HCT116 (cell line): Measurements from ENCODE around the gene TLE4. TPM values are rescaled to one million over a fixed set of nuclear protein-coding genes. Genes with fewer than 3 reads are reported as not detected.

ENCODE experiments used
- ATAC-seq: fragments of 200-7000 bp; cut with Tn5 transposase; 2 replicates; pipeline ENCODE4 v1.9.1; 2020; ENCODE audit warnings: mild to moderate bottlenecking, moderate library complexity
- BruUV-seq: library from RNA; stranded (reverse); fragments of 400-500 nt; replicated peaks from 2 replicates; lab custom pipeline; 2021; lab: Mats Ljungman, UMichigan
- CTCF ChIA-PET: fragments of 300-600 bp; sonication (Branson Sonifier 250); formaldehyde crosslinking; loops from one replicate; lab custom pipeline; 2021; ENCODE audit warnings: antibody characterized with exemption; lab: Charles Lee
- POLR2A ChIA-PET: fragments of 300-600, 350-600 bp; sonication (Branson Sonifier 250); formaldehyde crosslinking; loops from one replicate; lab custom pipeline; 2021; ENCODE audit warnings: antibody characterized with exemption; lab: Charles Lee
- RAD21 ChIA-PET, 2 experiments: fragments of 300-600 bp; sonication (Branson Sonifier 250); formaldehyde crosslinking; loops; one replicate each; lab custom pipeline; 2023; ENCODE audit warnings: low total read pairs in 2 of 2; ENCODE audit not compliant: uncharacterized antibody in 2 of 2, unreplicated experiment in 2 of 2, low non-redundant PET in 1 of 2; lab: Charles Lee
- DNase-seq: peaks from one replicate; pipeline ENCODE4 v3.0.0-alpha.2; 2010; ENCODE audit warnings: low read depth, low spot score
- H2AFZ ChIP-seq: fragments of 200-600 bp; shearing (Covaris generic), sonication (generic); 2 replicates; pipeline ENCODE4 v1.6.1; 2017; ENCODE audit warnings: low read depth, mixed run types, mixed read lengths, antibody characterized with exemption, low read length; ENCODE audit not compliant: poor library complexity, severe bottlenecking
- H3K27ac ChIP-seq: 2 replicates; pipeline ENCODE4 v1.5.1; 2012; ENCODE audit warnings: low read depth, low read length
- H3K27me3 ChIP-seq: fragments of 200-600 bp; sonication (generic); 2 replicates; pipeline ENCODE4 v1.6.1; 2016; ENCODE audit warnings: mixed run types, low read length, mixed read lengths; ENCODE audit not compliant: insufficient read depth
- H3K36me3 ChIP-seq, 2 experiments: fragments of 200-500 bp in 1 of 2; fragments of 200-600 bp in 1 of 2; sonication (Bioruptor generic) in 1 of 2; sonication (generic) in 1 of 2; 2 replicates each; pipeline versions ENCODE4 v1.5.1 to v1.6.1; 2014 to 2016; ENCODE audit warnings: low read length in 2 of 2, inconsistent platforms in 1 of 2, mixed read lengths in 1 of 2, mixed run types in 1 of 2; ENCODE audit not compliant: insufficient read depth in 2 of 2, control insufficient read depth in 1 of 2
- H3K4me1 ChIP-seq, 2 experiments: fragments of 200-600 bp in 1 of 2; sonication (generic) in 1 of 2; 2 replicates each; pipeline versions ENCODE4 v1.5.1 to v1.6.1; 2012 to 2017; ENCODE audit warnings: low read length in 2 of 2, inconsistent platforms in 1 of 2, mild to moderate bottlenecking in 1 of 2, mixed read lengths in 1 of 2, mixed run types in 1 of 2, moderate library complexity in 1 of 2; ENCODE audit not compliant: insufficient read depth in 2 of 2, control insufficient read depth in 1 of 2
- H3K4me2 ChIP-seq: fragments of 200-600 bp; sonication (generic); 2 replicates; pipeline ENCODE4 v1.6.1; 2017; ENCODE audit warnings: mixed run types, low read length, mixed read lengths
- H3K4me3 ChIP-seq, 2 experiments: fragments of 200-600 bp in 1 of 2; sonication (generic) in 1 of 2; replicated peaks in 1 of 2; 2 replicates each; pipeline ENCODE4 v1.5.1; 2011 to 2016; ENCODE audit warnings: low read length in 2 of 2, control low read depth in 1 of 2, low read depth in 1 of 2, mild to moderate bottlenecking in 1 of 2, mixed read lengths in 1 of 2, mixed run types in 1 of 2
- H3K79me2 ChIP-seq: fragments of 200-600 bp; sonication (generic); 2 replicates; pipeline ENCODE4 v1.6.1; 2017; ENCODE audit warnings: mild to moderate bottlenecking, mixed run types, low read length, moderate library complexity, mixed read lengths; ENCODE audit not compliant: insufficient read depth
- H3K9ac ChIP-seq: fragments of 200-600 bp; sonication (generic); 2 replicates; pipeline ENCODE4 v1.6.1; 2016; ENCODE audit warnings: low read length, mixed read lengths
- H3K9me2 ChIP-seq: fragments of 200-600 bp; sonication (generic), shearing (Covaris generic); 2 replicates; pipeline ENCODE4 v1.6.1; 2017; ENCODE audit warnings: mixed run types, mild to moderate bottlenecking, moderate library complexity; ENCODE audit not compliant: insufficient read depth
- H3K9me3 ChIP-seq, 2 experiments: fragments of 200-500 bp in 1 of 2; fragments of 200-600 bp in 1 of 2; sonication (Bioruptor generic) in 1 of 2; sonication (generic) in 1 of 2; 2 replicates each; pipeline ENCODE4 v1.6.1; 2014 to 2017; ENCODE audit warnings: low read length in 2 of 2, mixed read lengths in 2 of 2, inconsistent platforms in 1 of 2, low read depth in 1 of 2, mild to moderate bottlenecking in 1 of 2, mixed run types in 1 of 2, moderate library complexity in 1 of 2; ENCODE audit not compliant: control insufficient read depth in 1 of 2, insufficient read depth in 1 of 2
- H4K20me1 ChIP-seq: fragments of 200-600 bp; sonication (generic), shearing (Covaris generic); 2 replicates; pipeline ENCODE4 v1.6.1; 2017; ENCODE audit warnings: mixed run types, mild to moderate bottlenecking, moderate library complexity; ENCODE audit not compliant: insufficient read depth
- CEBPB ChIP-seq: IDR thresholded peaks from 2 replicates; pipeline ENCODE4 v1.6.1; 2012; ENCODE audit warnings: low read depth
- CTCF ChIP-seq, 3 experiments: fragments of 200-600 bp in 1 of 3; sonication (generic) in 1 of 3; IDR thresholded peaks in 2 of 3; conservative IDR thresholded peaks in 1 of 3; 2 replicates each; pipeline ENCODE4 v1.5.1; 2012 to 2017; ENCODE audit warnings: low read depth in 2 of 3, low read length in 2 of 3, antibody characterized with exemption in 1 of 3, borderline replicate concordance in 1 of 3, control low read depth in 1 of 3, mild to moderate bottlenecking in 1 of 3, mixed read lengths in 1 of 3, mixed run types in 1 of 3, moderate library complexity in 1 of 3; ENCODE audit not compliant: insufficient read depth in 1 of 3
- EGR1 ChIP-seq: IDR thresholded peaks from 2 replicates; pipeline ENCODE4 v1.6.1; 2012; ENCODE audit warnings: low read depth
- ELF1 ChIP-seq: IDR thresholded peaks from 2 replicates; pipeline ENCODE4 v1.6.1; 2012; ENCODE audit warnings: low read depth, borderline replicate concordance
- EZH2 ChIP-seq: fragments of 200-600 bp; sonication (generic); IDR thresholded peaks from 2 replicates; pipeline ENCODE4 v1.6.1; 2017; ENCODE audit warnings: antibody characterized with exemption, mixed run types
- EZH2phosphoT487 ChIP-seq: fragments of 200-600 bp; IDR thresholded peaks from 2 replicates; pipeline ENCODE4 v1.6.1; 2018; ENCODE audit warnings: antibody characterized with exemption, borderline replicate concordance
- POLR2AphosphoS5 ChIP-seq: IDR thresholded peaks from 2 replicates; pipeline ENCODE4 v1.6.1; 2011; ENCODE audit warnings: mild to moderate bottlenecking, low read depth, low read length, moderate library complexity
- RAD21 ChIP-seq: IDR thresholded peaks from 2 replicates; pipeline ENCODE4 v1.6.1; 2012; ENCODE audit warnings: low read depth, mild to moderate bottlenecking
- SRF ChIP-seq: IDR thresholded peaks from 2 replicates; pipeline ENCODE4 v1.6.1; 2012; ENCODE audit warnings: low read depth
- YY1 ChIP-seq: IDR thresholded peaks from 2 replicates; pipeline ENCODE4 v1.6.1; 2011; ENCODE audit warnings: low read length, low read depth, moderate library complexity, mild to moderate bottlenecking; ENCODE audit not compliant: insufficient replicate concordance; ENCODE audit errors: extremely low read depth
- ZBTB33 ChIP-seq: IDR thresholded peaks from 2 replicates; pipeline ENCODE4 v1.6.1; 2011; ENCODE audit warnings: mild to moderate bottlenecking, low read length, moderate library complexity; ENCODE audit not compliant: insufficient replicate concordance; ENCODE audit errors: extremely low read depth
- ZFX ChIP-seq: fragments of 450-650 bp; IDR thresholded peaks from 2 replicates; pipeline ENCODE4 v1.6.1; 2017
- ZNF274 ChIP-seq: fragments of 200-500 bp; sonication (Bioruptor generic); IDR thresholded peaks from 2 replicates; pipeline ENCODE4 v1.6.1; 2014; ENCODE audit warnings: mild to moderate bottlenecking, low read depth, low read length, inconsistent platforms
- intact Hi-C: fragments of 100-400 bp; cut with micrococcal nuclease; formaldehyde crosslinking; loops from 2 replicates; pipeline ENCODE4 v1.10.0; 2022
- total RNA-seq: library from RNA; stranded (reverse); gene quantifications from one replicate; pipeline ENCODE4 v1.2.1, GENCODE V29; 2021; ENCODE audit not compliant: unreplicated experiment
- TF ChIP-seq, protein P1 (sequence below): IDR thresholded peaks from 2 replicates; pipeline ENCODE4 v1.6.1; 2012; ENCODE audit warnings: low read depth

TLE4 gene
- total RNA-seq, 1 experiment from 2014 or later: 0.39 TPM

DNA sequence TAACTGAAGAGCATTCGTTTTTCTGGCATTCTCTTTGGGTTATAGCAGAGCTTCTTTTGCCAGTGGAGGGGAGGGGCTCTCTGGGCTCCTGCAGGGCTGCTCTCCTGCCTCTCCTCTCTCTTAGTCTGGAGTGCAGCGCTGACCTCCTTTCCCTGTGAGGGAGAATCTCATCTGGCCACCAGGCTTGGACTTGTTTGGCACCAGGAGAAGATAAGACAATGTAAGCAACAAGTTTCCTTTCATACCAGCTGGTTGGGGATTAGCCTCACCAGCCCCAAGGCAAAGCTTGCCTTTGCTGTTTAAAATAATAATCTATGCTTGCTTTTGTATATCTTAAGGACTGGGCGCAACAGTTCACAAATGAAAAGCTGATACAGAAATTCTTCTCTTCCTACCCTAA, 196.4 kb downstream of the TLE4 start:
- no peak overlapping the region for H2AFZ ChIP-seq
- no peak overlapping the region for H3K4me2 ChIP-seq
- ATAC-seq (no peak), DNase-seq (no peak)
- TF ChIP-seq EGR1 (no peak), SRF (no peak), EZH2phosphoT487 (no peak), ZNF274 (no peak), ZFX (no peak), YY1 (no peak), CTCF (IDR thresholded peaks at IDR 0.05 in 2 of 3, conservative IDR thresholded peaks at IDR 0.05 in 1 of 3; ENCODE audit: borderline replicate concordance in 1 of 3, insufficient read depth in 1 of 3, low read depth in 2 of 3, low read length in 2 of 3) (no peak), RAD21 (no peak), ZBTB33 (no peak), EZH2 (no peak), CEBPB (no peak), ELF1 (no peak), POLR2AphosphoS5 (no peak)
- TF ChIP-seq, protein P1, sequence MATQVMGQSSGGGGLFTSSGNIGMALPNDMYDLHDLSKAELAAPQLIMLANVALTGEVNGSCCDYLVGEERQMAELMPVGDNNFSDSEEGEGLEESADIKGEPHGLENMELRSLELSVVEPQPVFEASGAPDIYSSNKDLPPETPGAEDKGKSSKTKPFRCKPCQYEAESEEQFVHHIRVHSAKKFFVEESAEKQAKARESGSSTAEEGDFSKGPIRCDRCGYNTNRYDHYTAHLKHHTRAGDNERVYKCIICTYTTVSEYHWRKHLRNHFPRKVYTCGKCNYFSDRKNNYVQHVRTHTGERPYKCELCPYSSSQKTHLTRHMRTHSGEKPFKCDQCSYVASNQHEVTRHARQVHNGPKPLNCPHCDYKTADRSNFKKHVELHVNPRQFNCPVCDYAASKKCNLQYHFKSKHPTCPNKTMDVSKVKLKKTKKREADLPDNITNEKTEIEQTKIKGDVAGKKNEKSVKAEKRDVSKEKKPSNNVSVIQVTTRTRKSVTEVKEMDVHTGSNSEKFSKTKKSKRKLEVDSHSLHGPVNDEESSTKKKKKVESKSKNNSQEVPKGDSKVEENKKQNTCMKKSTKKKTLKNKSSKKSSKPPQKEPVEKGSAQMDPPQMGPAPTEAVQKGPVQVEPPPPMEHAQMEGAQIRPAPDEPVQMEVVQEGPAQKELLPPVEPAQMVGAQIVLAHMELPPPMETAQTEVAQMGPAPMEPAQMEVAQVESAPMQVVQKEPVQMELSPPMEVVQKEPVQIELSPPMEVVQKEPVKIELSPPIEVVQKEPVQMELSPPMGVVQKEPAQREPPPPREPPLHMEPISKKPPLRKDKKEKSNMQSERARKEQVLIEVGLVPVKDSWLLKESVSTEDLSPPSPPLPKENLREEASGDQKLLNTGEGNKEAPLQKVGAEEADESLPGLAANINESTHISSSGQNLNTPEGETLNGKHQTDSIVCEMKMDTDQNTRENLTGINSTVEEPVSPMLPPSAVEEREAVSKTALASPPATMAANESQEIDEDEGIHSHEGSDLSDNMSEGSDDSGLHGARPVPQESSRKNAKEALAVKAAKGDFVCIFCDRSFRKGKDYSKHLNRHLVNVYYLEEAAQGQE: no peak
- no peak overlapping the region for H3K27ac ChIP-seq
- ChIA-PET POLR2A (no interaction called here), RAD21 (no interaction called here), CTCF (no interaction called here)
- H3K4me1 ChIP-seq: no peaks in the 10 kb centered on the region
- no peak overlapping the region for H3K9ac ChIP-seq
- H3K27me3 ChIP-seq: no peaks in the 10 kb centered on the region
- peaks cover 4 to 23% of the 10 kb centered on the region in 2 experiments; a peak in 2 of 4 replicates for H3K9me3 ChIP-seq
- no peaks in the 10 kb centered on the region for H3K9me2 ChIP-seq
- H4K20me1 ChIP-seq: no peaks in the 10 kb centered on the region
- H3K36me3 ChIP-seq: no peaks in the 10 kb centered on the region
- no TSS peak for BruUV-seq
- intact Hi-C loops: no loop called here
- H3K4me3 ChIP-seq: no peak overlapping the region
- no peaks in the 10 kb centered on the region for H3K79me2 ChIP-seq
